LNCaP clone FGC (cell line): ENCODE data around the gene FCSK.
"Not testable (repeated sequence)": the region's sequence is repeated elsewhere in the genome, so short reads cannot be mapped to it uniquely, and the experiment has no call there.

ENCODE experiments used
- DNase-seq: peaks from one replicate; pipeline ENCODE4 v3.0.0-alpha.2; 2011; ENCODE audit warnings: low read depth
- H3K4me3 ChIP-seq: 2 replicates; pipeline ENCODE4 v1.5.1; 2011; ENCODE audit warnings: mild to moderate bottlenecking, low read depth, low read length, control low read depth
- TF ChIP-seq, protein P1 (sequence below): IDR thresholded peaks from 2 replicates; pipeline ENCODE4 v1.5.1; 2012; ENCODE audit warnings: mild to moderate bottlenecking; ENCODE audit not compliant: control insufficient read depth, insufficient read depth; ENCODE audit errors: extremely low read depth

Gene FCSK

DNA sequence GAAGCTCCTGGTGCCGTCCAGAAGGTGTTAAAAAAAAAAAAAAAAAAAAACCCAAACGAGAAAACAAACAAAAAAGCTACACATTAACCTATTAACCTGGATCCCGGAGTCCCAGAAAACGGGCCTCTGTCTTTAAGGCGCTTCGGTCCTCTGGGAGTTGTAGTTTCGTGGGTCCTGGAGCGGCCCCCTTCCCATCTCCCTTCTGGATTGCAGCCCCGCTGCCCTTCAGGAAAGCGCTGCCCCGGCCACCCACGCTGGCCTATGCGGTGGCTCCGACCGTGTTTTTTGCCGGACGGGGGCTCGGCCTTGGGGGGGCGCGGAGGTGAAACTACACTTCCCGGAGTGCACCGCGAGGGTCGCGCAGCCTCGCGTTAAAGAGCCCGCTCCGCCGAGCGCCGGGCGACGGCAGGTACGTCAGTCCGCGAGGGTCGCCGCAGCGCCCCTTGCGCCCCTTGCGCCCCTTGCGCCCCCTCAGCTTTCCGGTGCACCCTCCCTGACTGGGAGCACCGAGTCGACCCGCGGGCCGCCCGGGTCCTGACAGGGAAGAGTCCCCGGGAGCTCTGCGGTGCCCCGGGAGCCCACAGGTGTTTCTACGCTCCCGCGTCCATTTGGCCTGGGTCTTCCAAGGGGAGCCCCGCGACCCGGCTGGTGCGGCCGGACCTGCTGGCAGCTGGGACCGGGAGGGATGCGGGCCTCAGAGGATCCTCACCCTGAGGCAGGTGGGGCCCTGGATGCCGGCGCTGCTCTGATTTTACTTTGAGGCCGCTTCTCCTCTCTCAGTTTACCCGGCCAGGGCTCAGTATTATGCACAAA, at the start of gene FCSK:
FCSK (plus strand) TSS at position 374 of the 813 bp plus-strand sequence. CDS start 8,596 bp downstream, outside the sequence.
- DNase-seq: no peak
- peak within 1 kb of the TSS; percentile 89 for H3K4me3 ChIP-seq
- TF ChIP-seq, protein P1, sequence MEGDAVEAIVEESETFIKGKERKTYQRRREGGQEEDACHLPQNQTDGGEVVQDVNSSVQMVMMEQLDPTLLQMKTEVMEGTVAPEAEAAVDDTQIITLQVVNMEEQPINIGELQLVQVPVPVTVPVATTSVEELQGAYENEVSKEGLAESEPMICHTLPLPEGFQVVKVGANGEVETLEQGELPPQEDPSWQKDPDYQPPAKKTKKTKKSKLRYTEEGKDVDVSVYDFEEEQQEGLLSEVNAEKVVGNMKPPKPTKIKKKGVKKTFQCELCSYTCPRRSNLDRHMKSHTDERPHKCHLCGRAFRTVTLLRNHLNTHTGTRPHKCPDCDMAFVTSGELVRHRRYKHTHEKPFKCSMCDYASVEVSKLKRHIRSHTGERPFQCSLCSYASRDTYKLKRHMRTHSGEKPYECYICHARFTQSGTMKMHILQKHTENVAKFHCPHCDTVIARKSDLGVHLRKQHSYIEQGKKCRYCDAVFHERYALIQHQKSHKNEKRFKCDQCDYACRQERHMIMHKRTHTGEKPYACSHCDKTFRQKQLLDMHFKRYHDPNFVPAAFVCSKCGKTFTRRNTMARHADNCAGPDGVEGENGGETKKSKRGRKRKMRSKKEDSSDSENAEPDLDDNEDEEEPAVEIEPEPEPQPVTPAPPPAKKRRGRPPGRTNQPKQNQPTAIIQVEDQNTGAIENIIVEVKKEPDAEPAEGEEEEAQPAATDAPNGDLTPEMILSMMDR: peak; percentile 21; the same call in 1 of the 2 replicates

DNA sequence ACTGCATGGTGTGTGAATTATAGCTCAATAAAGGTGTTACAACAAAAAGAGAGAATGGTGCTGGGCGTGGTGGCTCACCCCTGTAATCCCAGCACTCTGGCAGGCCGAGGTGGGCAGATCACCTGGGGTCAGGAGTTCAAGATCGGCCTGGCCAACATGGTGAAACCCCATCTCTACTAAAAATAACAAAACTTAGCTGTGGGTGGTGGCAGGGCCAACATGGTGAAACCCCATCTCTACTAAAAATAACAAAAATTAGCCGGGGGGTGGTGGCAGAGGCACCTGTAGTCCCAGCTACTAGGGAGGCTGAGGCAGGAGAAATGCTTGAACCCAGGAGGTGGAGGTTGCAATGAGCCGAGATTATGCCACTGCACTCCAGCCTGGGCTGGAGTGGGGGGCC, 48.3 kb upstream of the FCSK start:
- DNase-seq, H3K4me3 ChIP-seq: not testable (repeated sequence)

DNA sequence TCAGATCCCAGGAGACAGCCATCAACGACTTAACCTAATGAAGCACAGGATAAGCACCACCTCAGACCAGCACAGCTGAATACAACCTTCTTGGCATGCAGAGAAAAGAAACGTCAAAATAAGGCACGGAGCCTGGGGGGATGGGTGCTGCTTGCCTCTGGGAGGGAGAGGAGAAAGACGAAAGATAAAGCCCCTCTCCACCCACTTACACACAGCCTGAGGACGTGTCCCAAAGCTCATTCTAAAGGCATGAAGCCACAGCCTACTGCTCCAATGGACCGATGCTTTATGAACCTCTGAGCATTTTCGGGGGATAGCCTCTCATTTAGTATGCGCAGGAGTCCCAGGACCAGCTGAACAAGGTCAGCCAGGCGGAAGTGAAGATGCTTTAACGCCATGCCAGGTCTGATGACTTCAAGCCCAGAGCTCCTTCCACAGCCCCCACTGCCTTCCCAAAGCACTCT, 46.6 kb upstream of the FCSK start:
- no peak overlapping the region for H3K4me3 ChIP-seq
- no peak for DNase-seq

DNA sequence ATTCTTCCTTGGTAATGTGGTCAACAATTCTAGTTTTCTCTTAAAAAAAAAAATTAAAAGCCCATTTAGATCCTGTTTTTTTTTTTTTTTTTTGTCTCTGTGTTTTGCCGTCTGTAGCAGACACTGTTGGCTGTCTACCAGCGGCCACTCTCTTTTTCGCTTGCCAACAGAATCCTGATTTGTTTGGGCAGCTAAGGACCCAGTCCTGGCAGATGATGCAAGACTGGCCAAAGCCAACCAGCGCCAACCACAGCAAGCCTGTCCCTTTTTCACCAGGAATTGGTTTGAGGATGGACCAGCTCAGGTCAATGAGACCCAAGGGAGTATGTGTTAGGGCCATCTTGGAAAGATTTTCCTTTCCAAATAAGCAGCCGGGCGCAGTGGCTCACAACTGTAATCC, 43.7 kb upstream of the FCSK start:
- TF ChIP-seq, protein P1: no peak
- DNase-seq: no peak
- H3K4me3 ChIP-seq: no peak overlapping the region

More for the DNA sequence above, 46.6 kb upstream of the FCSK start:
- TF ChIP-seq, protein P1: no peak

DNA sequence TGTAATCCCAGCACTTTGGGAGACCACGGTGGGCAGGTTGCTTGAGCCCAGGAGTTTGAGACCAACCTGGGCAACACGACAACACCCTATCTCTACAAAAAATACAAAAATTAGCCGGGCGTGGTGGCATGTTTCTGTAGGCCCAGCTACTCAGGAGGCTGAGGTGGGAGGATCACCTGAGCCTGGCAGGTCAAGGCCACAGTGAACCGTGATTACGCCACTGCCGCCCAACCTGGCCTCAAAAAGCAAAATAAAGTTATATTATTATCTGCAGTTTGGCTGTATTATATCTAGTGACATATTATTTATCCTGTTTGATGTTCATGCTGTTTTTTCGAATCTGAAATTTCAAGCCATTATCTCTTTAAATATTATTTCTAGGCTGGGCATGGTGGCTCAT, 42.0 kb upstream of the FCSK start:
- TF ChIP-seq, protein P1: no peak
- DNase-seq: no peak
- no peak overlapping the region for H3K4me3 ChIP-seq

DNA sequence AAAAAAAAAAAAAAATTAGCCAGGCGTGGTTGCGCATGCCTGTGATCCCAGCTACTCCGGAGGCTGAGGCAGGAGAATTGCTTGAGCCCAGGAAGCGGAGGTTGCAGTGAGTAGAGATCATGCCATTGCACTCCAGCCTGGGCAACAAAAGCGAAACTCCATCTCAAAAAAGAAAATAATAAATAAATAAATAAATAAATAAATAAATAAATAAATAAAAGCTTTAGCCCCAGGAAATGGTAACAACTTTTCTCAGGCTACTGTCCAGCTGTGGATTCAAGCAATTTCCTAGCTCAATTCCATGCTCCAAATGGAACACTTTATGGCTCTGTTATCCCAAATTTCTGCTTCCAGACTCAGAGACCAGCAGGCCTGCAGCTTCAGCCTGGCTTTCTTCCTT, 40.8 kb upstream of the FCSK start:
- not testable (repeated sequence) for DNase-seq, H3K4me3 ChIP-seq

DNA sequence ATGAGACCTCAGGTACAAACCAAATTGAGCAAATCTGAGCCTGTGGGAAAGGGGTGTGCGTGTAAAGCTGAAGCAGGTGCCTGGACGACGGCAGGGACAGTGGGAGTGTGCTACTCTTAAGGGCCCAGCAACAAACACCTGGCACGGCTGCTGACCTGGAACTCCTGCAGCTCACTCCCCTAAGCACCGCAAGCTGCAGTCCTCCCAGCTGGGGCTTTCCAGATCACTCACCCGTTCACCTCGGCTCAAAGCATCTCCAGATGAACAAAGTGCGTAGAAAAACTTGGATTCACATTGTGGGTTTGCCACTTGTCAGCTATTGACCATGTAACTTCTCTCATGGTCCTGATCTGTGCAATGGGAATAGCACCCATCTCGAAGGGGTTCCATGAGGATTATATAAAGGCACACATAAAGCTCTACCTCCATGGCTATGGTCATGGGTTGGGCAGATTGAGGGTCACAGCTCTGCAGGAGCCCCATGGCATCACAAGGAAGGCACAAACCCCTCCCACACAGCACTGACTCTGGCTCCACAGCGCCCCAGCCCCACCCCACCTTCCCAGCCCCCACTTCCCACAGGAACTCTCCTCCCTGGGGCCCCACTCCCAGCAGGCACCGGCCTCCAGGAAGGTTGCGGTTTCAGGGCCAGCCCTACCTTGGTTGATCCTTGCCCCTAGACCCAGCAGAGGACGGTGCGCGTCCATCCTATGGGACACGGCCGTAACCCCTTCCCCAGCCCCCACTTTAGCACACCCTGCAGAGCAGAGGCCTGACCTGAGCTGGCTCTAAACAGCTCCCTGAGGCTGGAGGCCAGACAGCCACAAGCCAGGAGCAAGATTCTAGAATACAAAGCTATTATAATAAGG, 37.4 kb upstream of the FCSK start:
- DNase-seq: no peak
- no peak overlapping the region for H3K4me3 ChIP-seq
- TF ChIP-seq, protein P1: no peak

DNA sequence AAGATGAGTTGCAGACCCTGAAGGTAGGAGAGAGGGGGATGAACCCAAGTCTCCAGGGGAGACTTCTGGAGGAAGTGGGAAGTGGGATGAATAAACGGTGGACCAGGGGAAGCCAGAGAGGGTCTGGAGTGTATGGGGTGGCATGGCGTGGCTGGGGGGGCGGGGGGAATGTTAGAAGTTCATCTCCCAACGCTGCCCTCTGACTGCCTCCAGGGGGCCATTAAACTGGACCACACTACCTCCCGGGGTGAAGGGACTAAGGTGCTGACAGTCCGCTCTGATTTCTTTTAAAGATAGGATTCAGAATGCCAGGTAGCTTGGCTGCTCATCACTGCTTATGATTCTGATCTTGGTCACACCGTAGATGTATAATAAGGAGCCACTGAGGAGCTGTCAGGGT, 36.7 kb upstream of the FCSK start:
- H3K4me3 ChIP-seq: no peak overlapping the region
- TF ChIP-seq, protein P1: no peak
- no peak for DNase-seq
